ENCODE results near the gene WFDC2.
"Not testable (repeated sequence)": the region's sequence is repeated elsewhere in the genome, so short reads cannot be mapped to it uniquely, and the experiment has no call there.

Gene WFDC2

DNA sequence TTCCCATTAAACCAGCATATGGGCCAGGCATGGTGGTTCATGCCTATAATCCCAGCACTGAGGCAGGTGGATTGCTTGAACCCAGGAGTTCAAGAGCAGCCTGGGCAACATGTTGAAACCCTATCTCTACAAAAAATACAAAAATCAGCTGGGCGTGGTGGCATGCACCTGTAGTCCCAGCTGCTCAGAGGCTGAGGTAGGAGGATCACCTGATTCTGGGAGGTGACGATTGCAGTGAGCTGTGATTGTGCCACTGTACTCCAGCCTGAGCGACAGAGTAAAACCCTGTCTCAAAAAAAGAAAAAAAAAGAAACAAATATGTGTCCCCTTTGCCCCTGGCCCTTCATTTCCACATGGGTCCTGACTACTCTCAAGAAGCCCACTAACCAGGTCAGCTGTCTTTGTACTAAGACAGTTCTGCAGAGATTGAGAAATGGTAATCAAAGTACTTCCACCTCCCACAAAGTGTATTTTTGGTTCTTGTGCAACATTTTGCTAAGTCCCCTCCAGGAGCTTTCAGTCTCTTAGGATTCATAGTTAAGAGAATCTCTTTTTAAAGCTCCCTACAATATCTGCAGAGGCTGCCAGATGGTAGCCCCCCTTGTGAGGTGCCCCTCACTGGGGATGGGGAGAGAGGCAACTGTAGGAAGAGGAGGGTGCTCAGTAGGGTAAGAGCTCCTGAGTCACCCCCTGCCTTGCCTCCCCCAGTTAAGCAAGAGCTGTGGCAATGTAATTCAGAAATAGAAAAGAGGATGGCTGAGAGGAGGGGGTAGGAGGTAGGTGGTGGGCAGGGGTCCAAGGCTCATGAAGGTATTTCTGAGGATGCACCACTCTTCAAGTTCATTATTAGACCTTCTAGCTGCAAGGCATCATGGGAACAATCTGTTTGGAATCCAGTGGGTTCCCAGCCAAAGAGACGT is 16.5 kb upstream of the WFDC2 start:
- DNase-seq: no peak

DNA sequence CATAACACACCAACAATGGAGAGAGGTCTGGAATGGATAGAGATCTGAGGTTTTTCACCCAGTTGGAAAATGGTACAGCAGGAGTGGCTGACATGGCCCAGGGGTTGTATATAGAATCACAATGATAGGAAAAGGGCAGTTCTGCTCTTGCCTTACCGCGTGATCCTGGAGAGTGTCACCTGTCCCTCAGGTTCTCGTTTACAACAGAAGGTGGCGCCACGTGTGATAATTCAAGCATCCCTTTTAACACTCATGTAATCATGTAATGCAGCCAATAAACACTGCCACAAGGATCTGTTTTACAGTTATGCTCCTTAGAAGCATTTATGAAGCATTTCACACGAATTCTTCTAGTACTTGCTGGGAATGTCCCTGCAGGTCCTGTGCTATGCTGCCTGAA is 12.9 kb upstream of the WFDC2 start:
- DNase-seq: no peak

DNA sequence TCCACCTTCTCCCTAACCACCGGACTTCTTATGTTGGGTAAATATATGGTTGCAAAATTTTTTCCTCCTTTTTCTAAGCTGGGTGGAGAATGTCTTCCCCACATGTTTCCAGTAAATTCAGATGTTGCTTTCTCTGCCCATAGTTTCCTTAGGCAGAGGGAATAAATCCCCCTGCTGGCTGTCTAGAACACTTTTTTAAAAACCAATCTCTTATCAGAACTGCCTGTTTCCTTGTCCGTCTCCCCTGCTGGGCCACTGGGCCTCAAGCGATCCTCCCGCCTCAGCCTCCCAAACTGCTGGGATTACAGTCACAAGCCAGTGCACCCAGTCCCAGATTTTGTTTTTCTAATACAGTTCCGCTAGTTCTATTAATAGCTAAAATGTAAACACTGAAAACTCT is 9.9 kb upstream of the WFDC2 start:
- DNase-seq: no peak

DNA sequence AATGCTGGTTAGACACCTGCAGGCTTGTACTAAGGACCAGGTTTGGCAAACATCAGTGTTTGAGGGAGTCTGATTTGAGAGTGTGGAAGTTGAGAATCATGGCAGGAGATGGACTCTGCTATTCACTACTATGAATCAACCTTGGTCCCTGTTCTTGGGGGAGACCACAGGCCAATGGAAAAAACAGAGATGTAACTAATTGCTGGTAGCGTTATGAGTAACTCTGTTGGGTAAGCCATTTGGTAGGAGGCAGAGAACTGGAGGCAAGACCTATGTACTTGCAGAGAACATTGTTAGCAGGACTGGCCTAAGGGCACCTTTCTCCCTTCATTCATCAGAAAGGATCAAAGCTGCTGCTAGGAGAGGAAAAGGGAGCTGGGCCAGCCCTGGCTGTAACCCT is 8.3 kb upstream of the WFDC2 start:
- no peak for DNase-seq

DNA sequence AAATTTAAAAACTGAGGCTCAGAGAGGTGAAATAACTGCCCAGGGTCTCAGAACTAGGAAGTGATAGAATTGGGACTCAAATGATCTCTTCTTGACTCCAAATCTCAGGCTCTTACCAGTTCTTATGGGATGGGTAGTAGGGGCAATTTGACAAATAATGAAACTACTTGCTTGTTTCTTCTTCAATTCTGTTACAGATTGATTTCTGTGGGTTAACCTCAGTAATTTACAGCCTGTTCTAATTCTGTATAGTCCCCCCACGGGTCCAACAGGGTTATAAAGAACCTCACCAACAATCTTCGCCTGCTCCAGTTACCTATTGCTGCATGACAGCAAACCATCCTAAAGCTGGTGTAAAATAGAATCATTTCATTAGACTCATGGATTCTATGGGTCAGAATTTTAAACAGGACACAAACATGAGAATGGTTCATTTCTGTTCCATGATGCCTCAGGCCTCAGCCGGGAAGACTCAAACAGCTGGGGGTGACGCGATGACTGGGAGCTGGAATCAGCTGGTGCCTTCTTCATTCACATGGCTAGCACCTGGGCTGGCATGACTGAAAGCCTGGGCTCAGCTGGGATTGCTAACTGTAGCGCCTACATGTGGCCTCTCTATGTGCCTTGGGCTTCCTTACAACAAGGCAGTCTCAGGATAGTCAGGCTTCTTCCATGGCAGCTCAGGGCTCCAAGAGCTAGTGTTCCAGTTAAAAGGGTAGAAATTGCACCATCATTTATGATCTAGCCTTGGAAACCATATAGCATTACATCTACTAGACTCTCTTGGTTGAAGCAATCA is 6.6 kb upstream of the WFDC2 start:
- DNase-seq: no peak

DNA sequence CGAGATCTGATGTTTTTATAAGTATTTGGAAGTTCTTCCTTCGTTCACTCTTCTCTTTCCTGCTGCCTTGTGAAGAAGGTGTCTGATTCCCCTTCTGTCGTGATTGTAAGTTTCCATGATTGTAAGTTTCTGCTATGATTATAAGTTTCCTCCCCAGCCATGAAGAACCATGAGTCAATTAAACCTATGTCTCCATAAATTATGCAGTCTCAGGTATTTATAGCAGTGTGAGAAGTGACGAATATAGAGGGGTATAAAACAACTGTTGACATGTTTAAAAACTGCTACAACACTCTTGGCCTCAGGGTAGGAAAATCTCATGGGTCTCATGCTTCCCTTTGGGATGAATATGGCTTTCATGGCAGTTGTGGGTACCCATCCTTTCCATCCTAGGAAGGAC is 5.8 kb upstream of the WFDC2 start:
- no peak for DNase-seq

DNA sequence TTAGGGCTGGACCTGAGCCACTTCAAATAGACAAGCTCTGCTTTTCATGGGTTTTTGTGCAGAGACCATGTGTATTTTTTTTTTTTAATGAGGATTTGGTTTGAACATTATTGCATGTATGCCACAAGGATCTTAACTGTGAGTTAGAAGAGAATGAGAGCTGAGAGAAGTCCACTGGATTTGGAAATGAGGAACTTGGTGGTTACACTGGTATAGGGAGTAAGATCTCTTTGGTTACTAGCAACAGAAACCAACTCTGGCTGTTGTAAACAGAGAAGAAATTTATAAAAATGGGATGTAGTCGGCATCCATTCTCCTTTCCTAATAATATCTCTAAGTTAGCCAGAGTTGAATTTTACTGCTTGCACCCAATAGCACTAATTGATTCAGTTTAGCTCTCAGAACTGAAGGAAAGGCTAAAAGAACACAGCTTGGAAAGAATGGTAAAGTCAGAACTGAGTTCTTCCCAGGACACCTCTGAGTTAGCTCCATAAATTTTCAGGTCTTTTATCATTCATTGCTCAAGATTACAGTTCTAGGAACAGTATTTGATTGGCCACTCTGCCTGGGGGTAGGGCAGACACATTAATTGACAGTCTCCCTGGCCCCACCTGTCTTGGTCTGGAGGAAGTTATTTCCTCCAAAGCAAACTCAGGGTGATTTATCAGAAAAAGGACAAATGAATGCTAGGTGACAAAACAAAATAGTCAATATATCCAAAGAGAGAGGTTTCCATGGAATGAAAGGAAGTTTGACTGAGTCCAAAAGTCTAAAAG is 3.9 kb upstream of the WFDC2 start:
- DNase-seq: no peak

DNA sequence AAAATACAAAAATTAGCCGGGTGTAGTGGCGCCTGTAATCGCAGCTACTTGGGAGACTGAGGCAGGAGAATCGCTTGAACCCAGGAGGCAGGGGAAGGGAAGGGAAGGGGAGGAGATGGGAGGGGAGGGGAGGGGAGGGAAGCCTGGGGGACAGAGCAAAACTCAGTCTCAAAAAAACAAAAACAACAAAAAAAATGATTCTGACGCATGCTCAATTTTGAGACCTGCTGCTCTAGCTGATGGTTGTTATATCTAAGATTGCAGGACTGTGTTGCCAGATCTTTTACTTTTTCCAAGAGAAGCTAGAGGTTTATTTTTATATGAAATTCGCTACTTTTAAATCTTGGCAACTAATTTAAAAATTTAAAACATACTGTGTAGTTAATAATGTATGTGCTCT is 2.4 kb upstream of the WFDC2 start:
- no peak for DNase-seq

DNA sequence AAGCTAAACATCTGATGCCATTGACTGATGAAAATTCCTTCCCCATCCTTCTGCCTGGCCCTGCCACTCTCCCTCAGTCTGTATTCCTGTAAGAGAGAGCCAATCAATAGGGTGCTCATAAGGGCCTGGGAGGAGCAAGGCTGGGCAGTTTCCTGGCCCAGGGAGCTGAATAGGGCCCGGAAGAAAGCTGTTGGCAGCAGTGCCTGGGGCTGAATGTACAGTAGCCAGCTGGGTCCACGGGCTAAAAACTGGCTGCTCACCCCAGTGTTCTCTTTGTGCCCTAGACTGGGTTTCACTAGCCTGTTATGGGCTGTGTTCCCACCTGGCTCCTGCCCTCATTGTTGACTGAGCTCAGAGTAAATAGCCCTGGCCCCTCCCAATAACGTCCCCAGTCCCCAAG is 1.7 kb upstream of the WFDC2 start:
- no peak for DNase-seq

DNA sequence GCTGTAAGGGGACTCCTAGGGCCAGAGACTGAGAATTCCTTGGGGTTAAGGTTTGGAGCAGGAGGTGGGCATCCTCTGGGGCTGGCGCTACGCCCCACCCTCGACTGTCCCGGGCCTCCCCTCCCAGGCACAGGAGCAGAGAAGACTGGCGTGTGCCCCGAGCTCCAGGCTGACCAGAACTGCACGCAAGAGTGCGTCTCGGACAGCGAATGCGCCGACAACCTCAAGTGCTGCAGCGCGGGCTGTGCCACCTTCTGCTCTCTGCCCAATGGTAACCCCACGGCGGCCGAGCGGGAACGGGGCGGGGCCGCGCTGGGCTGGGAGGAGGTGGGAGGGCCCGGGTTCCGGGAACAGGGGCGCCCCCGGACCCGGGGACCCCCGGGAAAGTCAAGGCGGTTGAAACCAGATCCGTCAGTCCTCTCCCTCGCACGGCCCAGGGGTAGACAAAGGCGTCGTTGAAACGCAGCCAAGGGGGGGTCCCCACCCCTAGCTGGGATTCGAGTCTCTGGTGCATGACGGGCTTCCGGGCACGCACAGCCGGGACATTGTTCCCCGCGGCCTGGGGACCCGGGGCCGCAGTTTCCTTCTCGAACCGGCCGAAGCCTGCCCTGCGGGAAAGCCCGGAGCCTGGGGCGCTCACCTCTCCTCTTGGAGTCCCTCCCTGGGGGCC is 844 bp downstream of the WFDC2 start:
- no peak for DNase-seq

DNA sequence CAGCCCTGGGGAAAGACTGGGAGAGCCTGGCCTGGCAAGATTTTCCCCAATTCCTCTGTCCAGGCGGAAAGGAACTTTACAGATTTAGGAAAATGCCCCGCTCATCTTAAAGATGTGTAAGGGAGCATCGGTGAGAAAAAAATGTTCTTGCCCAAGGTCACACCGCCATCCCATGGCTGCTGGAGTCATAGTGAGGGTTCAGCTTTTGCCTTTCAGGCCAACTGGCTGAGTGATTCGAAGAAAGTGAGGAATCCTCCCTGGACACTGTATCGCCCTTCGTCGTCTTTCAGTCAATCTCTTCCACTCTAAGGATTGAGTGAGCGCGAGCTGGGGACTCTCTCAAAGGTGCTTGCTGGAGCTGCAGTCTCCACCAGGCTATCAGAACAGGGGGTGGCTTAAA is 1.4 kb downstream of the WFDC2 start:
- DNase-seq: no peak

DNA sequence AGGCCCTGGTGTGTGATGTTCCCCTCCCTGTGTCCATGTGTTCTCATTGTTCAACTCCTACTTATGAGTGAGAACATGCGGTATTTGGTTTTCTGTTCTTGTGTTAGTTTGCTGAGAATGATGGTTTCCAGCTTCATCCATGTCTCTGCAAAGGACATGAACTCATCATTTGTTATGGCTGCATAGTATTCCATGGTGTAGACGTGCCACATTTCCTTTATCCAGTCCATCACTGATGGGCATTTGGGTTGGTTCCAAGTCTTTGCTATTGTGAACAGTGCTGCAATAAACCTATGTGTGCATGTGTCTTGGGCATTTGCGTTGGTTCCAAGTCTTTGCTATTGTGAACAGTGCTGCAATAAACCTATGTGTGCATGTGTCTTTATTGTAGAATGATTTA is 2.7 kb downstream of the WFDC2 start:
- DNase-seq: not testable (repeated sequence)

DNA sequence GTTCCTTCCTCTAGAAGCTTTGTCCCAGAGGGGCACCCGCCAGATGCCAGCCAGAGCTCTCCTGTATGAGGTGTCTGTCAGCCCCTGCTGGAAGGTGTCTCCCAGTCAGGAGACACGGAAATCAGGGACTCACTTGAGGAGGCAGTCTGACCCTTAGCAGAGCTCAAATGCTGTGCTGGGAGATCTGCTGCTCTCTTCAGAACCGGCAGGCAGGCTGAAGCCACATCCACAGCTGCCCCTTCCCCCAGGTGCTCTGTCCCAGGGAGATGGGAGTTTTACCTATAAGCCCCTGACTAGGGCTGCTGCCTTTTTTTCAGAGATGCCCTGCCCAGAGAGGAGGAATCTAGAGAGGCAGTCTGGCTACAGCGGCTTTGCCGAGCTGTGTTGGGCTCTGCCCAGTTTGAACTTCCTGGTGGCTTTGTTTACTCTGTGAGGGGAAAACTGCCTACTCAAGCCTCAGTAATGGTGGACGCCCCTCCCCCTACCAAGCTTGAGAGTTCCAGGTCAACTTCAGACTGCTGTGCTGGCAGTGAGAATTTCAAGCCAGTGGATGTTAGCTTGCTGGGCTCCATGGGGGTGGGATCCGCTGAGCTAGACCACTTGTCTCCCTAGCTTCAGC is 8.1 kb downstream of the WFDC2 start:
- not testable (repeated sequence) for DNase-seq

DNA sequence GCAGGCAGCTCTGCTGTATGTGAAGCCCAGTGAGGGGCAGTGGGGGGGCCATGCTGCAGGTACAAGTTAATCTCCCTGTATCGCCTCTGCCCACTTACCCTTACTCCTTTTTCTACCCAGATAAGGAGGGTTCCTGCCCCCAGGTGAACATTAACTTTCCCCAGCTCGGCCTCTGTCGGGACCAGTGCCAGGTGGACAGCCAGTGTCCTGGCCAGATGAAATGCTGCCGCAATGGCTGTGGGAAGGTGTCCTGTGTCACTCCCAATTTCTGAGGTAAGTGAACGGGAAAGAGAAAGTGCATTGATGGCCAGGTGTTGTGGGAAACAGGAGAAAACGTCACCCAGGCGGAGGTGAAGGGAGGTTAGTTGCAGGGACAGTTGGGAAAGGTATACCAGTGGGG is 10.3 kb downstream of the WFDC2 start:
- no peak for DNase-seq

DNA sequence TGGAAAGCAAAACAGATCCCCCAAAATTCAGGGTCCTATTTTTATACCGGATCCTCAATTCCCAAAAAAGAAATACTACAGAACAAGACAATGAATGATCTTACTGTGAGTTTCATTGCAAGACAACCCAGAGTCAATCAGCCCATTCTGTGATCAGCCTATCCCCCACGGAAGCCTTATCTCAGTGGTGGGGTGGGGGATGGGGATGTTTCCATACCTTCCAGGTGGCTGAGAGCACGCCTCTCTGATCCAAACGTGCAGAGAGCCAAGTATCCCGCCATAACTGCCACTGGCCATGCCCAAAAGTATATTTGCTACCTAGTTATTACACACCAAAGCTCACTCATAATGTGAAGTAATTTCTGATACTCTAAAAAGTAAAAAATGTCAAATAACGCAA is 15.1 kb downstream of the WFDC2 start:
- no peak for DNase-seq

DNA sequence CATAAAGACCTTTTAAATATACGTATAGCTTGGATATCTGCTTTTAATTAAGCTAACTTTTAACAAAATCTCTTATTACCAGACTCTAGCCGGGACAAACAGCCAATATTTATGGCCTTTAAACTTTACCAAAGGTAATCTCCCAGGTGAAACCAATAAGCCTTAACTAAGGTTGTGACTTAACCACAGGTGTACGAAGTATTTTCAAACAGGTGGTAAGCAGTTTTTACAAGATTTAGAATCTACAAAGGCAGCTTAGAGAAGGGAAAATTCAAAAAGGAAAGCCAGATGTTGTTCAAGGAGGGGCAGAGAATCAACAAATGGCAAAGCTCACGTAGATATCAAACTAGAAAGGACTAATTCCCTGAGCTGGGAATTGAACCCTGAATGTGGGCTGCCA is 15.8 kb downstream of the WFDC2 start:
- no peak for DNase-seq

DNA sequence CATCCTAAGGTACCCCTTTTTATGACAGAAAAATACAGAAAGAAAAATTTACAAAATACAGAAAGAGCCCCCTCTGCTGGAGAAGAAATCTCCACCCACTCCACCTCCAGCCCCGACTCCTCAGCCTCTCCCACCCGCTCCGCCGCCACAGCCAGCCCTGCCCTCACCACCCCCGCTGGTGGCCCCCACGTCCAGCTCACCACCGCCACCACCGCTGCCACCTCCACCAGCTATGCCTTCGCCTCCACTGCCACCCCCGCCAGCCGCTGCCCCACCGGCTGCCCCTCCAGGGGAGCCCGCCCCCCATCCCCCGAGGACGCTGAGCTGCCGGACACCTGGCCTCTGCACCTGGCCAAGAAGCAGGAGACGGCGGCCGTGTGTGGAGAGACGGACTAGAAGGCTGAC is 17.7 kb downstream of the WFDC2 start:
- DNase-seq: no peak

DNA sequence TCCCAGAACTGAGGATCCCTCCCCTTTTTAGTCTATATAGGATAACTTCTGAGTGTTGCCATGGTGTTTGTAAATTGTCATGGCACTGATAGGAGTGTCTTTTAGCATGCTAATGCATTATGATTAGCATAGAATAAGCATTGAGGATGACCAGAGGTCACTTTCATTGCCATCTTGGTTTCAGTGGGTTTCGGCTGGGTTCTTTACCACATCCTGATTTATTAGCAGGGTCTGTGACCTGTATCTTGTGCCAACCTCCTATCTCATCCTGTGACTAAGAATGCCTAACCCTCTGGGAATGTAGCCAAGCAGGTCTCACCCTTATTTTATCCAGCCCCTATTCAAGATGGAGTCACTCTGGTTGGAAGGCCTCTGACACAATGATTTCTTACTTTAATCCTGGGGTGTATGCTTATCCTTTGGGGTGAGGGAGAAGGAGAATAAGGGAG is 19.6 kb downstream of the WFDC2 start:
- DNase-seq: no peak

DNA sequence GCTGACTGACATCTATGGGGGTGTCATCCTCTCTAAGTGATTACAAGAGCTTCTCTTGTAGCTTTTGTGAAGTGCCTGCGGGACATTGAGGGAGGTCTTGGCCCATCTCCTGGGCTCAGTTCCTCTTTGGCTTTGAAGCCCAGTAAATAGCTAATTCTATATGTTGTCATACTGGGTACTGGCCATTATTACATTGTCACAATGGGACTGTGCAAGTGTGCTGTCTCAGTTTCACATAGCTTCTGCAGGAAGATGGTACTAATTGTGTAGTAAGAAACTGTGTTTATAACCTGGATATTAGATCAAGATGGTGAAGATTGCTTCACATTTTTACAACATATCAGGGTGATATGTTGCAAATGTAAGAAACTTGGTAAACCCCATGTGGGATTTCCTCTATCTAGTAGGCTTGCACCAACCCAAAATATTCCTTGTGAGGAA is 26.0 kb downstream of the WFDC2 start:
- DNase-seq: no peak

DNA sequence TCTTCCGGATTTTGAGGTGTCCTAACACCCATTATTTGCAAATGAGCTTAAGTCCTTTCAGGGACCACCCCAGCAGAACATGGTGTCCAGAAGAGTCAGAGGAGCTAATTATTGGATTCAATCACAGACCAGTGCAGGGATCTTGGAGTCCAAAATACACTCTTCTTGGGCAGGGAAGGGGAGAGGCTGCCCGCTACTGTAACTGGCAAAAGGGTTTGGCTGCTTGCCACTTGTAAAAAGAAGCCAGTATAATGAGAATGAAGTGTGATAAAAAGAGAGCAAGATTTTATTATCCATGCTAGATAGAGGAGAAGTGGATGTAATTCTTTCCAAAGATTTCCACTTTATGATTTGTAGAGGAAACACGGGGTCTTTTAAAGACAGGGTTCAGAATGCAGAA is 26.6 kb downstream of the WFDC2 start:
- no peak for DNase-seq

DNA sequence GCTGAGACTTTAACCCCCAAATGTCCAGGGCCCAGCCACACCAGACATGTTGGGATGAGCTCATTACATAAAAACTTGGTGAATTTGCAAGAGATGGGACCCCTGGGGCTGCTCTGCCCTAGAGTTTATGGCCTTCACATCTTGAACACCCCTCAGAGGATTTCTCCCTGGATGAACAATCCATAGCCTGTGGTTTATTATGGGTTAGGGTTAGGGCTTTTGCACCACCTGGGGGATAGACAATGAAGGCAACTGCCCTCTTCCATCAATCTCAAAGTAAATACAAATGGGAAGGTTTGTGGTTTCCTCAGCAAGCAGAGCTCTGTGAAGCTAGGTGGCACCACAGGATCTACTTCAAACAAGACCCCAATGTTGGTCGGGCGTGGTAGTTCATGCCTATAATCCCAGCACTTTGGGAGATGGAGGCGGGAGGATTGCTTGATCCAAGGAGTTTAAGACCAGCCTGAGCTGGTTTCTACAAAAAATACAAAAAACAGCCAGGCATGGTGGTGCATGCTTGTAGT is 28.5 kb downstream of the WFDC2 start:
- DNase-seq: no peak

DNA sequence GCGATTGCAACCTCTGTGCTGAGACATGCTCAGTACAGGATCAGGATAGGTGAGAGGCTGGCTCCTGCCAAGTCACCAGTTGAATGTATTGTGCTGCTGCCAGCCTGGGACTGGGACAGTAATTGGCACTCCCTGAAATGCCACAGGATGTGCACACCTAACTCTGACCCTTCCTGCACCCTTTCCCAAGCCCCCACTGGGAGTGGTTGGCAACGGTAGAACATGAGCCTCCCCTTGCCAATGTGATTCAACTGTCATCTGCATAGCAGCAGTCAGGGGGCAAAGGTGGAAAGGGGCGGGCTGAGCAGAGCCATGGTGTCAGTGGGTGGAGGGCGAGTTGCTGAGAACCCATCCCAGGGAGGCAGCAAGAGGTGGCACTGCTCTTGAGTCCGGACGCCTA is 30.5 kb downstream of the WFDC2 start:
- no peak for DNase-seq
